Uterus (tissue), 2 donors: ENCODE measurements around the gene MAML2.

Experiments
- CTCF ChIP-seq, 4 experiments: fragments of 200-600 bp in 2 of 4; fragments of 450-650 bp in 2 of 4; sonication (generic) in 2 of 4; IDR thresholded peaks; one replicate each; pipeline ENCODE4 v1.5.1; 2016 to 2019; ENCODE audit warnings: antibody characterized with exemption in 4 of 4, mild to moderate bottlenecking in 2 of 4, moderate library complexity in 1 of 4
- POLR2A ChIP-seq, 2 donors: fragments of 450-650 bp; IDR thresholded peaks; one replicate each; pipeline ENCODE4 v1.6.1; 2016; ENCODE audit warnings: antibody characterized with exemption in 2 of 2, mild to moderate bottlenecking in 1 of 2, moderate library complexity in 1 of 2

DNA sequence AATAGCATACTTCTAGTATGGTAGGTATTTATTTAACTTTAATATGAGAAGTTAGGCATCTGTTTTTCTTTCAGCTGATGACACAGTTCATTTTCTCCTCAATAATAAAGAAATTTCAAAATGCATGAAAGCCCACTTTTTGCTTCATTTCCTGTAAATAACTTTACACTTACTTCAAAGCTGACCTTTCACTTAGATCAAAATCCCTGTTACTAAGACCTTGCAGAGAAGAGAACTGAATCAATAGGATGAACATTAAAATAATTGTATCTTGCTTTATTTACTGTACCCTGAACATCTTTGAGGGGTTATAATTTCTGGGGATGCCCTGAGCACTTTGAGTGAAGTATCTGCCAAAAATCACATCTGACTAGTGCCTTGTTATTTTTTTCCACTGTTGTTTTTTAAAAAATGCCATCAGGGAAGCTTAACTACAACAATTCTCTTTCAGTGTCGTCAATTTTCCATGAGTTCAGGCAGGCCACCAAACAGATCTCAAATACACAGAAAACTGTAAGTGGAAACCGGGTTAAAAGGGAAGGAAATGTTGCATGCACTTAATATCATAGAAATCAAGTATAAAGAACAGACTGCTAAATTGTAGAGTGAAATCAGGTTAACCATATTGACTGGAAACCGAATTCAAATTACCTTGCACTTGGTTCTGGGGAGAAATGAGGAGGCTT, 206.2 kb downstream of the MAML2 start:
- TF ChIP-seq CTCF (IDR thresholded peaks at IDR 0.05) (no peak), POLR2A (IDR thresholded peaks at IDR 0.05) (no peak)
